ENCODE results near the gene TREML1.

DNA sequence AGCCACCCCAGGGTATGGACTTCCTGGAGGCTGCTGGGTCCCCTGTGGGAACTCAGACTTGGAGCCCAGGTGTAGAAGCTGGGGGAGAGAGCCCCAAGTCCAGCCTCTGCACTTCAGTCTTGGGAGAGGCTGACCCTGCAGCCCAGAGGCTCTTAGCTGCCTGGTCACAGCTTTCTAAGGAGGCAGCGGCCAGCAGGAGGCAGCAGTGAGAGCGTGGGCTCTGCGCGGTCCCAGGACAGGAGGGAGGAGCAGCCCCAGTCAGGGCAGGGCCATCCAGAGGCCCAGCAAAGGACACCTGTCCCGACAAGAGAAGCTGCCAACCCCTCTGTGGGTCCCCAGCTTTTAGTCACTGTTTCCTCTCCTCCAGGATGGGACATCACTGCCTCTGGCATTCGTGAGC is 37.4 kb upstream of the TREML1 start:
- TF ChIP-seq CTCF (IDR thresholded peaks at IDR 0.05; ENCODE audit: low read depth, low read length, missing input control) (peak; percentile 21), HNF4G (IDR thresholded peaks at IDR 0.05) (no peak), GABPA (IDR thresholded peaks at IDR 0.05 in 1 of 2, conservative IDR thresholded peaks at IDR 0.05 in 1 of 2) (no peak), ZBTB33 (IDR thresholded peaks at IDR 0.05) (no peak), RAD21 (IDR thresholded peaks at IDR 0.05) (peak; percentile 17 to 58), YY1 (IDR thresholded peaks at IDR 0.05) (no peak), TAF1 (conservative IDR thresholded peaks at IDR 0.05) (no peak), EGR1 (IDR thresholded peaks at IDR 0.05; ENCODE audit: low read depth in 2 of 2) (no peak), NR2F2 (IDR thresholded peaks at IDR 0.05) (no peak)
- TF ChIP-seq, protein P1, sequence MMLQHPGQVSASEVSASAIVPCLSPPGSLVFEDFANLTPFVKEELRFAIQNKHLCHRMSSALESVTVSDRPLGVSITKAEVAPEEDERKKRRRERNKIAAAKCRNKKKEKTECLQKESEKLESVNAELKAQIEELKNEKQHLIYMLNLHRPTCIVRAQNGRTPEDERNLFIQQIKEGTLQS (IDR thresholded peaks at IDR 0.05), result no peak

Measured in liver (tissue), 3 donors.